RKO (cell line): ENCODE results near the gene RADIL.
A peak's percentile ranks its signal among the peaks of the same experiment; 100 is the strongest.

Experiments used
- DNase-seq: peaks from one replicate; pipeline ENCODE4 v3.0.0-alpha.2; 2016; ENCODE audit warnings: low spot score

Gene RADIL

GRCh38 chr7:4831723-4832495 is 51.6 kb downstream of the RADIL start:
- DNase-seq: no peak

- DNase-seq: peak; percentile 24
Measured at GRCh38 chr7:4830176-4830575, 53.3 kb downstream of the RADIL start.

- DNase-seq: no peak
Measured at GRCh38 chr7:4828720-4829383, 54.7 kb downstream of the RADIL start.

- DNase-seq: no peak
Measured at GRCh38 chr7:4825081-4825480, 58.4 kb downstream of the RADIL start.

GRCh38 chr7:4824120-4824775 is 59.3 kb downstream of the RADIL start:
- DNase-seq: no peak

GRCh38 chr7:4823441-4824119 is 59.9 kb downstream of the RADIL start:
- DNase-seq: no peak

GRCh38 chr7:4822677-4823076 is 60.8 kb downstream of the RADIL start:
- DNase-seq: no peak

GRCh38 chr7:4820967-4821471 is 62.5 kb downstream of the RADIL start:
- DNase-seq: no peak

- DNase-seq: no peak
Measured at GRCh38 chr7:4820405-4820966, 63.0 kb downstream of the RADIL start.

- DNase-seq: no peak
Measured at GRCh38 chr7:4819560-4820404, 63.7 kb downstream of the RADIL start.

- no peak for DNase-seq
Measured at GRCh38 chr7:4818000-4818794, 65.3 kb downstream of the RADIL start.

GRCh38 chr7:4817178-4817901 is 66.2 kb downstream of the RADIL start:
- DNase-seq: no peak

- no peak for DNase-seq
Measured at GRCh38 chr7:4816419-4817080, 67.0 kb downstream of the RADIL start.

GRCh38 chr7:4815609-4816418 is 67.7 kb downstream of the RADIL start:
- no peak for DNase-seq

- DNase-seq: no peak
Measured at GRCh38 chr7:4815121-4815520, 68.4 kb downstream of the RADIL start.

GRCh38 chr7:4814433-4814832 is 69.1 kb downstream of the RADIL start:
- DNase-seq: no peak

- no peak for DNase-seq
Measured at GRCh38 chr7:4809666-4810065, 73.8 kb downstream of the RADIL start.

- no peak for DNase-seq
Measured at GRCh38 chr7:4809091-4809591, 74.4 kb downstream of the RADIL start.
